Measurements from ENCODE around the gene DEFB125. TPM values are rescaled to one million over a fixed set of nuclear protein-coding genes. Genes with fewer than 3 reads are reported as not detected.

Gene DEFB125
- polyA plus RNA-seq, 3 donors: not detected

DNA sequence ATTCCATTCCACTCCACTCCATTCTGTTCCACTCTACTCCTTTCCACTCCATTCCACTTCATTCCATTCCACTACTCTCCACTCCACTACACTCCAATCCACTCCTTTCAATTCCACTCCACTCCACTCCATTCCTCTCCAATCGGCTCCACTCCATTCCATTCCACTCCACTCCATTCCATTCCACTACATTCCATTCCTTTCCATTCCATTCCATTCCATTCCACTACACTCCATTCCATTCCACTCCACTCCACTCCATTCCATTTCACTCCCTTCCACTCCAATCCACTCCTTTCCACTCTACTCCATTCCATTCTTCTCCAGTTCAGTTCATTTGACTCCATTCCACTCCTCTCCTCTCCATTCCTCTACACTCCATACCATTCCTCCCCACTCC lies 26.2 kb upstream of the DEFB125 start:
- Mint-ChIP-seq H3K27ac (no peak overlapping the region), H3K9me3 (no peaks in the 10 kb centered on the region), H3K36me3 (no peaks in the 10 kb centered on the region), H3K4me1 (no peaks in the 10 kb centered on the region), H3K27me3 (ENCODE audit: low read depth in 3 of 3) (no peaks in the 10 kb centered on the region), H3K4me3 (no peak overlapping the region)
- no peaks in the 10 kb centered on the region for H3K36me3 ChIP-seq (replicated peaks in 1 of 2; ENCODE audit: control insufficient read depth in 1 of 2, insufficient read depth in 2 of 2, low read length in 2 of 2)
- H3K27ac ChIP-seq (ENCODE audit: low read depth in 1 of 2, low read length in 2 of 2): no peak overlapping the region
- TF ChIP-seq, protein P1, sequence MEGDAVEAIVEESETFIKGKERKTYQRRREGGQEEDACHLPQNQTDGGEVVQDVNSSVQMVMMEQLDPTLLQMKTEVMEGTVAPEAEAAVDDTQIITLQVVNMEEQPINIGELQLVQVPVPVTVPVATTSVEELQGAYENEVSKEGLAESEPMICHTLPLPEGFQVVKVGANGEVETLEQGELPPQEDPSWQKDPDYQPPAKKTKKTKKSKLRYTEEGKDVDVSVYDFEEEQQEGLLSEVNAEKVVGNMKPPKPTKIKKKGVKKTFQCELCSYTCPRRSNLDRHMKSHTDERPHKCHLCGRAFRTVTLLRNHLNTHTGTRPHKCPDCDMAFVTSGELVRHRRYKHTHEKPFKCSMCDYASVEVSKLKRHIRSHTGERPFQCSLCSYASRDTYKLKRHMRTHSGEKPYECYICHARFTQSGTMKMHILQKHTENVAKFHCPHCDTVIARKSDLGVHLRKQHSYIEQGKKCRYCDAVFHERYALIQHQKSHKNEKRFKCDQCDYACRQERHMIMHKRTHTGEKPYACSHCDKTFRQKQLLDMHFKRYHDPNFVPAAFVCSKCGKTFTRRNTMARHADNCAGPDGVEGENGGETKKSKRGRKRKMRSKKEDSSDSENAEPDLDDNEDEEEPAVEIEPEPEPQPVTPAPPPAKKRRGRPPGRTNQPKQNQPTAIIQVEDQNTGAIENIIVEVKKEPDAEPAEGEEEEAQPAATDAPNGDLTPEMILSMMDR (IDR thresholded peaks at IDR 0.05): no peak
- H4K20me1 ChIP-seq (ENCODE audit: insufficient read depth, low read length): no peaks in the 10 kb centered on the region
- no peak overlapping the region for H3K9ac ChIP-seq (ENCODE audit: insufficient read depth, low read length, poor library complexity, severe bottlenecking)
- no peaks in the 10 kb centered on the region for H3K79me2 ChIP-seq (ENCODE audit: insufficient read depth, low read length)
- no peak for DNase-seq
- no peak overlapping the region for H3K4me3 ChIP-seq (replicated peaks in 1 of 3; ENCODE audit: low read depth in 2 of 3, low read length in 3 of 3)
- WGBS (ENCODE audit: insufficient coverage): 93% methylated on average over 1 of the region's 1 CpG
- H2AFZ ChIP-seq (ENCODE audit: insufficient read depth, low read depth, low read length, poor library complexity, severe bottlenecking): no peak overlapping the region
- H3K4me1 ChIP-seq (ENCODE audit: control insufficient read depth in 1 of 2, insufficient read depth in 2 of 2, low read length in 2 of 2): no peaks in the 10 kb centered on the region
- H3K27me3 ChIP-seq (ENCODE audit: control insufficient read depth in 2 of 2, insufficient read depth in 2 of 2, low read length in 2 of 2): no peaks in the 10 kb centered on the region
- intact Hi-C loops (cut with micrococcal nuclease): no loop called here
- no peak overlapping the region for H3K4me2 ChIP-seq (replicated peaks; ENCODE audit: extremely low read depth, low read length, poor library complexity, severe bottlenecking)
- H3K9me3 ChIP-seq (replicated peaks in 1 of 2; ENCODE audit: control insufficient read depth in 1 of 2, insufficient read depth in 1 of 2, low read length in 2 of 2): peaks cover 49 to 56% of the 10 kb centered on the region in 2 donors

DNA sequence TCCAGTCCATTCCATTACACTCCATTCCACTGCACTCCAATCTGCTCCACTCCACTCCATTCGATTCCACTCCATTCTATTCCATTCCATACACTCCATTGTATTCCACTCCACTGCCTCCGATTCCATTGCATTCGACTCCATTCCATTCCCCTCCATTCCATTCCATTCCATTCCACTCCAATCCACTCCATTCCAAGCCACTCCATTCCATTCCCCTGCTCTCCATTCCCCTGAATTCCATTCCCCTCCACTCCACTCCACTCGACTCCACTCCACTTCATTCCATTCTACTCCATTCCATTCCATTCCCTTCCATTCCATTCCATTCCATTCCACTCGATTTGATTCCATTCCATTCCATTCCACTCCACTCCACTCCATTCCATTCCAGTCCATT lies 25.7 kb upstream of the DEFB125 start:
- H4K20me1 ChIP-seq (ENCODE audit: insufficient read depth, low read length): no peaks in the 10 kb centered on the region
- 85% methylated on average over 5 of the region's 5 CpGs for WGBS (ENCODE audit: insufficient coverage)
- no peaks in the 10 kb centered on the region for H3K79me2 ChIP-seq (ENCODE audit: insufficient read depth, low read length)
- no peak overlapping the region for H3K4me2 ChIP-seq (replicated peaks; ENCODE audit: extremely low read depth, low read length, poor library complexity, severe bottlenecking)
- Mint-ChIP-seq H3K9me3 (no peaks in the 10 kb centered on the region), H3K27me3 (ENCODE audit: low read depth in 3 of 3) (no peaks in the 10 kb centered on the region), H3K36me3 (no peaks in the 10 kb centered on the region), H3K4me3 (no peak overlapping the region), H3K4me1 (no peaks in the 10 kb centered on the region), H3K27ac (no peak overlapping the region)
- DNase-seq: no peak
- no peak overlapping the region for H3K4me3 ChIP-seq (replicated peaks in 1 of 3; ENCODE audit: low read depth in 2 of 3, low read length in 3 of 3)
- no peak overlapping the region for H3K9ac ChIP-seq (ENCODE audit: insufficient read depth, low read length, poor library complexity, severe bottlenecking)
- no peak overlapping the region for H3K27ac ChIP-seq (ENCODE audit: low read depth in 1 of 2, low read length in 2 of 2)
- peaks cover 54 to 62% of the 10 kb centered on the region in 2 donors for H3K9me3 ChIP-seq (replicated peaks in 1 of 2; ENCODE audit: control insufficient read depth in 1 of 2, insufficient read depth in 1 of 2, low read length in 2 of 2)
- intact Hi-C loops (cut with micrococcal nuclease): no loop called here
- H3K36me3 ChIP-seq (replicated peaks in 1 of 2; ENCODE audit: control insufficient read depth in 1 of 2, insufficient read depth in 2 of 2, low read length in 2 of 2): no peaks in the 10 kb centered on the region
- H3K4me1 ChIP-seq (ENCODE audit: control insufficient read depth in 1 of 2, insufficient read depth in 2 of 2, low read length in 2 of 2): no peaks in the 10 kb centered on the region
- no peaks in the 10 kb centered on the region for H3K27me3 ChIP-seq (ENCODE audit: control insufficient read depth in 2 of 2, insufficient read depth in 2 of 2, low read length in 2 of 2)
- H2AFZ ChIP-seq (ENCODE audit: insufficient read depth, low read depth, low read length, poor library complexity, severe bottlenecking): no peak overlapping the region
- TF ChIP-seq, protein P1 (IDR thresholded peaks at IDR 0.05): no peak

Data from CD14-positive monocyte (primary cell).